Measurements from ENCODE around the gene FAM149A.

Gene FAM149A

GRCh38 chr4:186204103-186204559, 99.6 kb downstream of the FAM149A start:
- peak overlapping the region; percentile 62; the same call in 1 of the 2 replicates for H3K27ac ChIP-seq (ENCODE audit: low read length)
- H3K4me2 ChIP-seq (ENCODE audit: low read depth, low read length), result peak overlapping the region; percentile 69
- no peaks in the 10 kb centered on the region for H3K27me3 ChIP-seq (replicated peaks; ENCODE audit: insufficient read depth, low read length)
- DNase-seq, result peak; percentile 74
- H4K20me1 ChIP-seq (ENCODE audit: insufficient read depth, low read length), result no peaks in the 10 kb centered on the region
- H3F3A ChIP-seq (ENCODE audit: insufficient read depth, low read length), result peaks cover 20% of the 10 kb centered on the region
- peak overlapping the region; percentile 81 for H2AFZ ChIP-seq (ENCODE audit: low read length)
- H3K9me2 ChIP-seq (replicated peaks; ENCODE audit: insufficient read depth, low read length), result no peaks in the 10 kb centered on the region
- H3K36me3 ChIP-seq (replicated peaks; ENCODE audit: insufficient read depth, low read length), result no peaks in the 10 kb centered on the region
- TF ChIP-seq EZH2 (optimal IDR thresholded peaks at IDR 0.05; ENCODE audit: low read depth, low read length), result no peak
- no peak for TF ChIP-seq CTCF (IDR thresholded peaks at IDR 0.05; ENCODE audit: low read length)
- no peak for TF ChIP-seq EZH2phosphoT487 (IDR thresholded peaks at IDR 0.05; ENCODE audit: low read length)
- H3K9ac ChIP-seq (ENCODE audit: low read length), result peak overlapping the region; percentile 60
- H3K79me2 ChIP-seq (ENCODE audit: low read length), result no peaks in the 10 kb centered on the region
- peak overlapping the region; percentile 53 for H3K4me3 ChIP-seq (ENCODE audit: low read length)
- peaks cover 15% of the 10 kb centered on the region for H3K4me1 ChIP-seq (ENCODE audit: low read length)
- no peaks in the 10 kb centered on the region for H3K9me3 ChIP-seq (replicated peaks; ENCODE audit: insufficient read depth, low read length)

- peak overlapping the region; percentile 62 for H3K27ac ChIP-seq (ENCODE audit: low read length)
- H3K4me1 ChIP-seq (ENCODE audit: low read length), result peaks cover 15% of the 10 kb centered on the region
- peak overlapping the region; percentile 69 for H3K4me2 ChIP-seq (ENCODE audit: low read depth, low read length)
- no peak for TF ChIP-seq EZH2 (optimal IDR thresholded peaks at IDR 0.05; ENCODE audit: low read depth, low read length)
- TF ChIP-seq EZH2phosphoT487 (IDR thresholded peaks at IDR 0.05; ENCODE audit: low read length), result no peak
- no peak for TF ChIP-seq CTCF (IDR thresholded peaks at IDR 0.05; ENCODE audit: low read length)
- H3K9me3 ChIP-seq (replicated peaks; ENCODE audit: insufficient read depth, low read length), result no peaks in the 10 kb centered on the region
- peak overlapping the region; percentile 53 for H3K4me3 ChIP-seq (ENCODE audit: low read length)
- no peaks in the 10 kb centered on the region for H3K27me3 ChIP-seq (replicated peaks; ENCODE audit: insufficient read depth, low read length)
- no peaks in the 10 kb centered on the region for H4K20me1 ChIP-seq (ENCODE audit: insufficient read depth, low read length)
- H2AFZ ChIP-seq (ENCODE audit: low read length), result peak overlapping the region; percentile 81
- H3K9ac ChIP-seq (ENCODE audit: low read length), result peak overlapping the region; percentile 60
- H3K36me3 ChIP-seq (replicated peaks; ENCODE audit: insufficient read depth, low read length), result no peaks in the 10 kb centered on the region
- DNase-seq, result no peak
- no peaks in the 10 kb centered on the region for H3K9me2 ChIP-seq (replicated peaks; ENCODE audit: insufficient read depth, low read length)
- H3F3A ChIP-seq (ENCODE audit: insufficient read depth, low read length), result peaks cover 20% of the 10 kb centered on the region
- H3K79me2 ChIP-seq (ENCODE audit: low read length), result no peaks in the 10 kb centered on the region
These were observed 100.2 kb downstream of the FAM149A start for GRCh38 chr4:186204686-186205085.

GRCh38 chr4:186205156-186205555, 100.7 kb downstream of the FAM149A start:
- peak overlapping the region; percentile 81 for H2AFZ ChIP-seq (ENCODE audit: low read length)
- DNase-seq, result no peak
- H3K79me2 ChIP-seq (ENCODE audit: low read length), result no peaks in the 10 kb centered on the region
- H3F3A ChIP-seq (ENCODE audit: insufficient read depth, low read length), result peaks cover 20% of the 10 kb centered on the region
- peaks cover 15% of the 10 kb centered on the region for H3K4me1 ChIP-seq (ENCODE audit: low read length)
- H3K9me2 ChIP-seq (replicated peaks; ENCODE audit: insufficient read depth, low read length), result no peaks in the 10 kb centered on the region
- no peaks in the 10 kb centered on the region for H4K20me1 ChIP-seq (ENCODE audit: insufficient read depth, low read length)
- peak overlapping the region; percentile 69 for H3K4me2 ChIP-seq (ENCODE audit: low read depth, low read length)
- no peak overlapping the region; the same call in 1 of the 2 replicates for H3K9ac ChIP-seq (ENCODE audit: low read length)
- H3K27me3 ChIP-seq (replicated peaks; ENCODE audit: insufficient read depth, low read length), result no peaks in the 10 kb centered on the region
- H3K36me3 ChIP-seq (replicated peaks; ENCODE audit: insufficient read depth, low read length), result no peaks in the 10 kb centered on the region
- H3K27ac ChIP-seq (ENCODE audit: low read length), result no peak overlapping the region
- TF ChIP-seq EZH2phosphoT487 (IDR thresholded peaks at IDR 0.05; ENCODE audit: low read length) (no peak), EZH2 (optimal IDR thresholded peaks at IDR 0.05; ENCODE audit: low read depth, low read length) (no peak), CTCF (IDR thresholded peaks at IDR 0.05; ENCODE audit: low read length) (no peak)
- H3K9me3 ChIP-seq (replicated peaks; ENCODE audit: insufficient read depth, low read length), result no peaks in the 10 kb centered on the region
- peak overlapping the region; percentile 53; the same call in 1 of the 2 replicates for H3K4me3 ChIP-seq (ENCODE audit: low read length)
